22Rv1 (cell line): ENCODE results near the gene CDH8.

Source experiments
- ZFX ChIP-seq: fragments of 450-650 bp; IDR thresholded peaks from 2 replicates; pipeline ENCODE4 v1.6.1; 2017; ENCODE audit warnings: antibody characterized with exemption, borderline replicate concordance
- TF ChIP-seq, protein P1 (sequence below): fragments of 450-650 bp; IDR thresholded peaks from 2 replicates; pipeline ENCODE4 v1.5.1; 2017; ENCODE audit warnings: mild to moderate bottlenecking

DNA sequence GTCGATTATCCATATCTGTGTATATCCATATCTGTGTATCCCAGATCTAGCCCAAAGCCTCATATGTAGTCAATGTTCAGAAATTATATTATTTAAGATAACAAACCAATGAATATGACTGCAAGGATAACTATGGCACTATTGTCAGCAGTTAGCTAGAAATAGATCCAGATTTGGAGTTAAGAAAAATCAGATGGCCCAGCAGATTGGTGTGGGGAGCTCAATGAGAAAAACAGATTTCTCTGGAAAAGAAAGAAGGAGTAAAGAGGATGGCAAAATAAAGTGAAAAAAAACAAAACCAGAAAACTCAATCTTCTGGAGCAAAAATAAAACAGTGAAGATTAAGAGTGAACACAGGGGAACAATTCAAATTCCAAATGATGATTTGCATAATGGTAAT lies 10.6 kb upstream of the CDH8 start:
- TF ChIP-seq, protein P1, sequence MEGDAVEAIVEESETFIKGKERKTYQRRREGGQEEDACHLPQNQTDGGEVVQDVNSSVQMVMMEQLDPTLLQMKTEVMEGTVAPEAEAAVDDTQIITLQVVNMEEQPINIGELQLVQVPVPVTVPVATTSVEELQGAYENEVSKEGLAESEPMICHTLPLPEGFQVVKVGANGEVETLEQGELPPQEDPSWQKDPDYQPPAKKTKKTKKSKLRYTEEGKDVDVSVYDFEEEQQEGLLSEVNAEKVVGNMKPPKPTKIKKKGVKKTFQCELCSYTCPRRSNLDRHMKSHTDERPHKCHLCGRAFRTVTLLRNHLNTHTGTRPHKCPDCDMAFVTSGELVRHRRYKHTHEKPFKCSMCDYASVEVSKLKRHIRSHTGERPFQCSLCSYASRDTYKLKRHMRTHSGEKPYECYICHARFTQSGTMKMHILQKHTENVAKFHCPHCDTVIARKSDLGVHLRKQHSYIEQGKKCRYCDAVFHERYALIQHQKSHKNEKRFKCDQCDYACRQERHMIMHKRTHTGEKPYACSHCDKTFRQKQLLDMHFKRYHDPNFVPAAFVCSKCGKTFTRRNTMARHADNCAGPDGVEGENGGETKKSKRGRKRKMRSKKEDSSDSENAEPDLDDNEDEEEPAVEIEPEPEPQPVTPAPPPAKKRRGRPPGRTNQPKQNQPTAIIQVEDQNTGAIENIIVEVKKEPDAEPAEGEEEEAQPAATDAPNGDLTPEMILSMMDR = no peak
- no peak for TF ChIP-seq ZFX
